ENCODE data around the gene MYO3A.

- TF ChIP-seq CTCF (IDR thresholded peaks at IDR 0.05) = no peak
- no peak for TF ChIP-seq POLR2AphosphoS5 (IDR thresholded peaks at IDR 0.05; ENCODE audit: low read depth, low read length)
- TF ChIP-seq TCF7L2 (IDR thresholded peaks at IDR 0.05; ENCODE audit: low read depth, low read length) = no peak
- TF ChIP-seq SIN3A (IDR thresholded peaks at IDR 0.05; ENCODE audit: borderline replicate concordance, insufficient read depth, low read depth, low read length) = no peak
Measured at GRCh38 chr10:26046073-26046700, 112.2 kb downstream of the MYO3A start.
